Activated T-helper 1 cell treated with Interleukin-2 at 50 U/mL for 16 hours (primary cell): ENCODE data around the gene NIPA2.

ENCODE experiments used
- DNase-seq: peaks from one replicate; pipeline ENCODE4 v3.0.0-alpha.2; 2020; ENCODE audit warnings: low read depth

The NIPA2 gene

DNA sequence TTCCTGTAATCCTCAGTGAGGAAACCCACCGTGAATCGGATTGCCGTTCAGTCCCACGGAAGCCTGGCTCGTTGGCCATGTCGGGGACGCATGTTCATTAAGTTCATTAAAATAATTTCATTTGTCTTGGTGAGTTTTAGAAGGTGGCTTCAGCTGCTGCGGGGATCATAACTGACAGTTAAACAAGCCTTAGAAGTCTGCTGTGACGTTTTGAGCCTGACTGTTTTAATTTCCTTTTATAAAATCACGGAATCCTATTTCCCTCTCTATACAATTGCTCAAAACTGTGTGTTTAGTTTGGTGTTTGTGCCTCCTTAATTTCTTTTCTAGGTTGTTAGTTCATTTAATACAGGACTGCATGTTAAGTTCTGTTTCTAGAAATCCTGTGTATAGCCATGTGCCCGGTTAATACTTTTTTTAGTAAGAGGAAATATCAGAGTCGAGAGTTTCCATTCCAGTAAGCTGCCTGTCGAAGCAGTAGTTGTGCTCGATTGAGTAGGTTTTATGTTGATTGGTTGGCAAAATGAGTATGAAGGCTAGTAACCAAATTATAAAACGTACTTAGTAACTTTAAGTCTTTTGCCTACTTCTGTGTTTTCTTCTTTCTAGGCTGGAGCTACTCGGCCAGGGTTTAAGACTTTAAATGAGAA is 705 bp downstream of the NIPA2 start:
- DNase-seq: no peak

DNA sequence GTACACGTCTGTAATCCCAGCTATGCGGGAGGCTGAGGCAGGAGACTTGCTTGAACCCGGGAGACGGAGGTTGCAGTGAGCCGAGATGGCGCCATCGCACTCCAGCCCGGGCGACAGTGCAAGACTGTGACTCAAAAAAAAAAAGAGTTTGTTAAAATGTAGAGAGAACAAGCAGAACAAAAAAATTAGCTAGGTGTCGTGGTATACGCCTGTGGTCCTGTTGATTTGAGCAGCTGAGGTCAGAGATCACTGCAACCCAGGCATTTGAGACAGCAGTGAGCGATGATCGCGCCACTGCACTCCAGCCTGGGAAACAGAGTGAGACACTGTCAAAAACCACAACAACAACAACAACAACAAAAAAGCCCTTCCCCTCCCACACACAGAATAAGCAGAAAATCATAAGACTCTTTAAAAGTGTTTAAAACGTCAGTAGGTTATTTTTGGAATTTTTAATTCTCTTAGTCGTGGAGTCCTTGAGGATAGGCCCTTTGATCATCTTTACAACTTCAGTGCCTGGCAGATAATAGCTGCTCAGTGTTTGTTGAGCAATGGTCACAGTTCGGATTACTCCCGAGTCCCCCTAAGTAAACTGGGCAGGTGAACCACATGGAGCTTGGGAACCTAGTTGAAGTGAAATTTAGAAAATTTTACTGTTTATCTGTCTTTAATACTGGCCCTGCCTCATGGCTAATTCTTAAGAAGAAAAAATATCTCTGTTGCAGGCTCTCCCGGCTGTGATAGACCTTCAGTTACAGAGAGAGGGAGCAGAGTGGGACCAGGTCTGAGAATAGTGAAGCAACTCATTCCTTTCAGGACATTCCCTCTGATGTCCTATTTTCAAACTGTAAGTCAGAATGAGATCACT is 6.2 kb downstream of the NIPA2 start:
- no peak for DNase-seq

DNA sequence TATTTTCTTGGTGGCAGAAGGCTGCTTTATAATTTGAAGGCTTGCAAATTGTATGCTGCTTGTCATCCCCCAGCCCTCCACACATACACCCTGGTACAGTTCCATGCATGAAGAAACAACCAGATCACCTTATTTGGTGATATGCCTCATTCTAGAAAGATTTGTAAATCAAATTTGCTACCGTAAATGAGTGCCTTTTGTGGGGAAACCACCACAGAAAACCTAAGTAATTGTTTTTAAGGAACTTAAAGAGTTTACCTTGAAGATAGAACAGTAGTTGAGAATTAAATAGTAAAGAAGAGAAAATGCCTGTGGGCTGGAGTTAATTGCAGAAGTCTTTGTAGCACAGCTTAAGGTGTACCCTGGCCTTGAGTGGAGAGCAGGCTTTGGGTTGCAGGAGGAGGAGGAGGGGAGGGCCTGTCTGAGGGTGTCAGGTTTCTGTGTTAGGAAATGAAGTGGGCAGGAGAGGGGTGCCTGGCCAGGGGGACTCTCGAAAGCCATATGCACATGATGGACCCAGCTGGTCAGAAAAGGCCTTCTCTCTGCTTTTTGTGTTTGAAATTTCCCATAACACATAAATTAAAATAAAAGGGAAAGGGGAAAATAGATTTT is 6.9 kb downstream of the NIPA2 start:
- no peak for DNase-seq

DNA sequence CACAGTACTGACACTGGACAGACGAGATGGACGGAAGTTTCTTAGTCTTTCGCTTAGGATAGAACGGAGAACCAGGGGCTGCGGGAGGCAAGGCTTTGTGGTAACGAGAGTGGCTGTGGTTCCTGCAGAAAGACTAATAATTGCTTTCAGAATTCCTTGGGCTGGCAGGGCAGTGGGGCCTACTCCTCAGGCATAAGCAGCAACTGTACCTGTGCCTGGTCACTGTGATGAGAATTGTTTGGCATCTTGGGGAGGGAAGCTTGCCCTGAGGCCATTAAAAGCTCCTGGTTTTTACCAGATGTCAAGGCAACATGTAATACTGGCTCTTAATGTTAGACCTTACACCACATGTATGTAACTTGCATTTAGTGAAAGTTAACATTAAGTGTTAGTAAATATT is 7.6 kb downstream of the NIPA2 start:
- no peak for DNase-seq

DNA sequence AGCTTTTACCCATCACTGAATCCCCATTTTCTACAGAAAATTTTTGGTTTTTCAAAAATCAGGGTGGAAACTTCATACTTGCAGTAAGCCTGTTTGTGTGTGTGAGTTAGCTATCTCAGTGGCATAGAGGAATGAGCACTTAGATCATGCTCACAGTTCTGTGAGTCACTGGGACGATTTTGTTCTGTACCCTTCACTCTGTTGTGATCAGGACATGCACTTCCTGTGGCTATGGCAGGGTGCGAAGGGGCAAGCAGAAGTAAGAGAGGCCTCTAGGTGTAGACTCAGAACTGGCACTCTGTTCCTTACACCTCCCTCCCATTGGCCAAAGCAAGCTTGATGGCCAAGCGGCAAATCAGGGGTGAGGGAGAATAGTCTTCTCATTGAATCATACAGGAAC is 11.6 kb downstream of the NIPA2 start:
- no peak for DNase-seq

DNA sequence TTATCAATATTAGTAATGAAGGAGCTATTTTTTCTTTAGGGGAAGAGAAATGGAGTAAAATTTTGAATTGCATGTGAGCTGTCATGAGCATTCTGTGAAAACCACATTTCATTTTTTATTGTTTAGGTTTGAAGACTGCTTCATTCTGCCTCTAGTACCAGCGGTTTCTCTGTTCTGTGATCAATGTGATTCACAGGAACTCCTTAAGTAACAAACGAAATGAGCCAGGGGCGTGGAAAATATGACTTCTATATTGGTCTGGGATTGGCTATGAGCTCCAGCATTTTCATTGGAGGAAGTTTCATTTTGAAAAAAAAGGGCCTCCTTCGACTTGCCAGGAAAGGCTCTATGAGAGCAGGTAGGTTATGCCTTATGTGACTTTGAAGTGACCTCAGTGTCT is 13.0 kb downstream of the NIPA2 start:
- DNase-seq: no peak

DNA sequence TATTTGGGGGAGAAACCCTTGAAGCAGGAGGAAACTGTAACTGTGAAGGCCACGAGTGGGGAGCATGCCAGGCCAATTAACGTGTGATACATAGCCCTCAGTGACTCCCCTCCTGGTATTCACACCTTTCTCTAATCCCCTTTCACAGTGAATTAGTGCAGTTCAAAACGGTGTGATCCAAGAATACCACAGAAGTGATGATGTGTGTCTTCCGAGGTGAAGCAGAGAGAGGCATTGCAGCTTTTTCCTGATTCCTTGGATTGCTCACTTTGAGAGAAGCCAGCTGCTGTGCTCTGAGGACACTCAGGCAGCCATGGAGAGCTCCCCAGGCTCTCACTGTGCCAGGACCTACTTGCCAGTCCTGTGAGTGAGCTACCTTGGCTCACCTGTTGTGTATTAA is 17.3 kb downstream of the NIPA2 start:
- DNase-seq: no peak

DNA sequence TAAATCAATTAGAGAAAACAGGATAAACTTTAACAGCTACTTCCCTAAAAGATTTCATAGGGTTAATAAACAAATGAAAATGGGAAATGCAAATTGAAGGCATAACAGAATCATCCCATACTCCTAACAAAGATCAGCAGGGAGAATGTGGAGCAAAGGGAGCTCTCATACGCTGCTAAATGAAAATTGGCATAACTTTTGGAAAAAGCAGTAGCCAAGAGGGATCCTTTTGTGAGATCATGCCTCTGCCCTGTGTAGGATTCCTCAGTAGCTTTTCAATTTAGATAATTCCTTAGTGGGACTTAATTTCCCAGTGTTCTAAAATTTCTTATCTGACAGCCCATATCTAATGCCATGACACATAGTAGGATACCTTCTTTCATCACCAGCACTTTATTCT is 18.2 kb downstream of the NIPA2 start:
- no peak for DNase-seq

DNA sequence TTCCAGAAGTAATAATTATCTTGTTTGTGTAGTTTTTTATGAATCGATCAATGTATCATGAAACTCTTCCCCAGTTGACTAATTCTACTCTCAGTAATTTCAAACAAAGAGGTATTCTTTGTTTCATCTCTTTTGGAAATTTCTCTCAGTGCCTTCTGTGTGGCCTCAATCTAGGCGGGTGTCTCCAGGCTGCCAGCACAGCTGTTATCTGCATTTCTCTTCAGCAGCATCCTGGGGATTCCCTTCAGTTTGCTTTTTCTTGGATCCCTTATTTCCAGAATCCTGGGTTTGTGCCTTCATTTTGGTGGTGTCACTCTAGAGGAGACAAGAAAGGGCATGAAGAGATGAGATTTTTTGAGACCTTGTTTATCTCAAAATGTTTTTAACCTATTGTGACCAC is 22.7 kb downstream of the NIPA2 start:
- no peak for DNase-seq

DNA sequence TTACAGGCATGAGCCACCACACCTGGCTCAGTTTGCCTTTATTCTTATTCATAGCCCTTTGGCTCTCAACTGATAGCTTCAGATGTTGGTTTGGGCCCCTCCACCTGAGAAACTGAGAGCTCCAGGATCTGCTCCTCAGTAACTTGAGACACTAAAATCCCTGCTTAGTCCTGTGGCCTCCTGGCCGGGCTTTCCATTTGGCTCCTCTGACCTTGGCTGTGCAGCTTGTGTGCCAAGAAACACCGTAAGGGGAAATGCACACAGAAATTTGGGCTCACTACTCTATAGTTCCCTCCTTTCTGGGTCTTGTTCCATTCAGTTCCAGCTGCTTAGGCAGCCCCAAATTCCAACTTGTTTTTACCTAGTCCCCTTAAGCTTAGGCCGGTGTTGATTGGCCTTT is 24.9 kb downstream of the NIPA2 start:
- no peak for DNase-seq

DNA sequence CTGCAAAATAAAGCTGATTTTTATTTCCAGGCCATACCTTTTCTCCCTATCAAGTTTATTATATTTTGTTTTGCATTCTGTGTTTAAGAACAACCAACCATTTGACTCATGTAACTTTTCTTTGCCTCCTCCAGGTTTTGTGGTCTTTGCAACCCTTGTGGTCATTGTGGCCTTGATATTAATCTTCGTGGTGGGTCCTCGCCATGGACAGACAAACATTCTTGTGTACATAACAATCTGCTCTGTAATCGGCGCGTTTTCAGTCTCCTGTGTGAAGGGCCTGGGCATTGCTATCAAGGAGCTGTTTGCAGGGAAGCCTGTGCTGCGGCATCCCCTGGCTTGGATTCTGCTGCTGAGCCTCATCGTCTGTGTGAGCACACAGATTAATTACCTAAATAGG is 27.6 kb downstream of the NIPA2 start:
- no peak for DNase-seq

DNA sequence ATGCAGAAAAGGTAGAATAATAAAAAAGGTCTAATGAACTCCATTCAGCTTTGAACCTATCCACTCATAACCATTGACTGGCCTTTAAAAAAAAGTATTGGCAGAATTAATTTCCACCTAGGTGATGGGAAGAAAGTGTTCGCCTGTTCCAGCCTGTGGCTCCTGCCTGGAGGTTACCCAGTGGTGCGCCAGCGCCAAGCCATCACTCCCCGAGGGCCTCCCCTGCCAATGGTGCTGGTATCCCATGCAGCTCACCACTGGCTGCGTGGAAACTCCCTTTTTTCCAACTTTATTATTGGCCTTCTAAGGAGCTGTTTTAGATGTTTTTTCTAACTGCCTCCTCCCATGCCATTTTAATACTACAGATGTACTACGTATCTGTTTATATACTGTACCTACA is 29.4 kb downstream of the NIPA2 start:
- DNase-seq: no peak

DNA sequence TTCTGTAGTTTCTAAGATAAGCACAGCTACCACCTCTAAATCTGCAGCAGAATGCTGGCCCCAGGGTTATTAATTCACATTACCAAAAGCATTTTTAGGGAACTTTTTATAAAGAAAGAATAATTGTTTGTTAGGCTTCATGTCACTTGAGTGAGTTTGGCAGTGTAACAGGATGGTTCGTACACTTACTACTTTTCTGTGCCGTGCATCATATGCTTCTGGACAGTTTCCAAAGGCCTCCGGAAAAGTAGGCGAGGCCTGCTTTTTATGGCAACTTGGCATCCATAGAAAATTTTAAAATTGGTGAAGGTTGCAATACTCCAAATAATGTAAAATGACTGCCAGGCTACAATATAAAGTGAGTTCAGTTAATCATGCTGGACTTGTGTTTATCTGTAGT is 30.0 kb downstream of the NIPA2 start:
- no peak for DNase-seq

DNA sequence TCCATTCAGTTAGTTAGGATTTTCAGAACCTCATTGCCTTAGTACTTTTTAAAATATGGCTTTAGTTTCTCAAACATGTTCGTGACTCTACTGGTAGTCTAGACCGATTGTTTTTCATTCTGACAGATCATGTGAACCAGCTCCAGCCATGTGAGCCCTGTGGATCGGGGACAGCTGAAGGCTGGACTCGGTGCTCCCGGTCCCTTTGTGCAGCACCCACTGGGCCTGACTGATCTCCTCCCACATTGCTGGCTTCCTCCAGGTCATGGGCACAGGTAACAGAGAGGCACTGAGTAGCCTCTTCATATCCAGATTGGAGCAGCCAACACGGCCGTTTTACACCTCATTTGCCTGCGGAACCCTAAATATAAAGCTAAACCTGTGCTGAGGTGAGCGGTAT is 30.5 kb downstream of the NIPA2 start:
- DNase-seq: no peak

DNA sequence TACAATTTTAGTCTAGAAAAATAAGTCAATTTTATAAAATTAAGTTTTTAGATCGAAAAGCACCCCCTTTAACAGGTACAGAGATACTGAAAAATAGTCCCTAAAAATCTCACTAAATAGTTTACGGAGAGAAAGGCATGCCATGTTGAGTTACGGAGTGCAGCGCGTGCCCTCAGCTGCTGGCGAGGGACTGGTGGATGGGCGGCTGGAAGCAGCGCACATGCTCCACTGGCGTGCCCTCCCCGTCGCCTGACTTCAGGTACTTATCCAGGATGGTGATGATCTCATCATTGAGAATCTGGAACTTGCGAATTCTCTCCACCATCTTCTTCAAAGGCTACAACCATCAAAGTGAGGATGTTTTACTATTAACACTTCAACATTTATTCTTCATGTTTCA is 31.4 kb downstream of the NIPA2 start:
- no peak for DNase-seq

DNA sequence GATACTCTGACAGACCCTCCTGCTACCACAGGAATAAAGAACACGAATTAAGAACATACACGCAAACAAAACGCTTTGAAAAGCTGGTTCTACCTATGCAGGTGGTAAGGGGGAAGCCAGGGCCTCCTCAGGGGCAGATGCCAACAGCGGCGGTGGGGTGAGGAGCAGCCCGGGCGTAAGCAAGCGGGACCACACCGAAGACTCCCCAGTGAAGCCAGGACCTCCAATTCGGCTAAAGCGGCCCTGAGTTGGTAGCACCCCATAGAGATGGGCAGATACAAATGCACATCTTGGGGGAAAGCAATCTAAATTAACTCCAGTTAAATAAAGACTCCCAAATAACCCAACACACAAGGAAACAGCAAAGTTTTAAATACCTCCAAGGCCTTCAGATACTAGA is 32.4 kb downstream of the NIPA2 start:
- no peak for DNase-seq

DNA sequence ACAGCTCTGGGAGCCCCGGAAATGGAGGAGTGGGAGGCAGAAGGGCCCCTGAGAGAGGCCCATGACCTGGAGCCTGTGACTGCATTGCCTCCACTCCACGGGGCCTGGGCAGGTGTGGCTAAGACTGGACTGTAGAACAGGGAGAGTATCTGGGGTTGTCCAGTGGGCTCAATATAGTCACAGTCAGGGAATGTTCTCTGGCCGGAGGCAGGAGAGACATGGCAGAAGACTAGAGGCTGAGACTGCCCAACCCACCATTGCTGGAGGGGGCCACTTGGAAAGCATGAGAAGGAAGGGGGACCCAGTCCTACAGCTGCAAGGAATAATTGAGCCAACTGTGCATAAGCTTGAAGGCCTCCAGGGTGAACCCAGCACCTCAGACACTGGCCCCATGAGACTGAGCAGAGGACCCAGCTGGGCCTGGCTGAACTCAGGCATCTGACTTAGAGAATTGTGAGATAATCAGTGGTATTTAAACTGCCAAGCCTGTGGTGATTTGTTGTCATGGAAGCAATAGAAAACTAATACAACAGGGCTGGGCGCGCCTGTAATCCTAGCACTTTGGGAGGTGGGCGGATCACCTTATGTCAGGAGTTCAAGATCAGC is 33.1 kb downstream of the NIPA2 start:
- no peak for DNase-seq

DNA sequence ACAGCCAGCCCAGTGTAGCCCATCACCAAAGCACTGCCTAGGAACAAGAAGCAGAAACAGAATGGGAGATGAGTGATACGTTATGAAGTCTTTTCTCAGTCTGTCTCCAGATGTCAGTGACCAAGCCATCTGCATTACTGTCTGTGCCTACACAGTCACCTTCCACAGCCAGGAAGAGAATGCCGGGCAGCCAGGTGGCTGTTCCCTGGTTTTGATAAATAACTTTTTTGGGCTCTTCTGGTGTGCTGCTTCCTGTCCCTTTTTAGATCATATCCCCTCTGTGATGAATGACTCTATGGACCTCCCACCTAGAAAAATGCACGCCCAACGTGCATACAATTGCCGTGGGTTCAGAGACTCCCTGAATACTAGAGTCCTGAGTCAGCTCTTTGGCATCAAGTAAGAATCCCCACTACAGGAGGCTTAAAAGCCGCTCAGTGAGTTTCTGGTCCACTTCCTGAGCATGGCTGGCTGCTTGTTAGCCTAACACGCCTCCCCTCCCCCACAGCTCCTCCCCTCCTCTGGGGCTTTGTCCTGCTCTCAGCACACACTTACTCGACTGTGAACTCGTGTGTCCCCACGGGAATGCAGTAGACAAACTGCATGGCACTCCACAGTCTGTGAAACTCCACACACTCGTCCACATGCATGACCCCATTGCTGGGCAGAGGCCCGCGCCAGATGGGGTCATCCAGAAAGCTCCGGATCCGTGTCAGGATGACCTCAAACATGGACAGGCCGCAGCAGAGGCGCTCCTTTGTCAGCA is 34.7 kb downstream of the NIPA2 start:
- no peak for DNase-seq

DNA sequence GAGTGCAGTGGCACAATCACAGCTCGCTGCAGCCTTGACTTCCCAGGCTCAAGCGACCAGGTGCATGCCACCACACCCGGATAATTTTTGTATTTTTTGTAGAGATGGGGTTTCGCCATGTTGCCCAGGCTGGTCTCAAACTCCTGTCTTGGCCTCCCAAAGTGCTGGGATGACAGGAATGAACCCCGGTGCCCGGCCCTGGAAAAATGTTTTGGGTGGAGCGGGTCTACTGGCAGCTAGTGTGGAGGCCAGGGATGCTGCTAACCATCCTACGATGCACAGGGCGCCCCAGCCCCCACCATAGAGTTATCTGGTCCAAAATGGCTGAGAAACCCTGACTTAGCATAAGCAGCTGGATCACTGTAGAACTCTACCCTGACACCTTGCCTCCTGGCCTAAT is 35.4 kb downstream of the NIPA2 start:
- DNase-seq: no peak

DNA sequence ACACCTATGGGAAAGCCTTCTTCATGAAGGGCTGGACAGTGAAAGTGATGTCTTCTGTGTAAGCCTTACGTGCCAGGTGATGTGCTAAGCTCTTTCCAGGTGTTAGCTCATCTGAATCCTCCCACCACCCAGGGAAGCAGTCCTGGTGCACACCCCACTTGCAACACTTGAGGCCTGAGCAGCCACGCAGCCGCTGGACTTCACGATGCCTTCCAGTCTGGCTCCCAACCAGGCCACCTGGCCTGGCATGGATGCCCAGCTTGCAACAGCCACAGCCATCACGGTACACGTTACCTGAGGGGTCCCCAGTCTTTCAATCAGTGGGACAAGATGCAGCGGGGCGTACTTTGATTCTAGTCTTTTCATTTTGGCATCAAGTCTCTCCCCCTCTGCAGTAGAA is 35.8 kb downstream of the NIPA2 start:
- no peak for DNase-seq

DNA sequence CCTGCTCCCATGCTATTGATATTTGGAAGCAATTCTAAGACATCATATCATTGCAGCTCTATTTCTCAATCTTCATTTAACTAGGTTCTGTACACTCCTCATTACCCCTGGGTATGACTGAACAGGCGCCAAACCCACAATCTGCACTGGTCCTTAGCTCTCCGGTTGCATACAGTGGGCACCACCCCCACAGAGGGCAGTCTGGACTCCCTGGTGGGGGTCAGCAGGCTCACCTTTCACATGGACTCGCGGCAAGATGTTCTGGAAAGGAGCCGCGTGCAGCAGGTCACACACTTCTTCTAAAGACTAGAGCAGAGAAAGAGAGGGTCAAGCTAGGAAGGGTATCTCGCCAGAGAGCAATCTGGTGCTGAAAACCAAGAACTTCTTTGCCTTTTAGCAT is 36.5 kb downstream of the NIPA2 start:
- DNase-seq: no peak

DNA sequence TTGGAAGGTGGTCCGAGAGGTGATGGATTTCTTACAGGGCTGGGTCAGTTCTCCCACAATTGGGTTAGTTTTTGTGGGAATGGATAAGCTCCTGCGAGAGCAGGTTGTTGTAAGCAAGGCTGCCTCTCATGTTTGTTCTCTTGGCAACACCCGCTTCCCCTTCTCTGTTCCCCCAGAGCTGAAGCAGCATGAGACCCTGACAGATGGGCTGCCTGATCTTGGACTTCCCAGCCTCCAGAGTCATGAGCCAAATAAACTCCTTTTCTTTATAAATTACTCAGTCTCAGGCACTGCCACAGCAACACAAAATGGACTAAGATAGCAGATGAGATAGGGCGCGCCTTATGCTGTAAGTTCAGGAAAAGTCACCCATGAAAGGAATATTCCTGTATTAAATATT is 38.7 kb downstream of the NIPA2 start:
- no peak for DNase-seq
